BLaER1 treated with 17β-estradiol and CSF1 and Interleukin-3, amounts not matched to agents 10 nM and 100 nM (cell line): ENCODE data around the gene APCDD1.

ENCODE experiments used
- H3K27ac ChIP-seq, 11 experiments: shearing (Covaris generic); formaldehyde crosslinking; 2 replicates each; pipeline ENCODE4 v1.8.1; 2022
- H3K27me3 ChIP-seq, 11 experiments: shearing (Covaris generic); formaldehyde crosslinking; 2 replicates each; pipeline ENCODE4 v1.8.1; 2022
- H3K36me3 ChIP-seq, 11 experiments: shearing (Covaris generic); formaldehyde crosslinking; 2 replicates each; pipeline ENCODE4 v1.8.1; 2022
- H3K4me1 ChIP-seq, 10 experiments: shearing (Covaris generic); formaldehyde crosslinking; 2 replicates each; pipeline ENCODE4 v1.8.1; 2022
- H3K4me2 ChIP-seq, 11 experiments: shearing (Covaris generic); formaldehyde crosslinking; 2 replicates each; pipeline ENCODE4 v1.8.1; 2022
- H3K4me3 ChIP-seq, 10 experiments: shearing (Covaris generic); formaldehyde crosslinking; 2 replicates each; pipeline ENCODE4 v1.8.1; 2022
- H3K9ac ChIP-seq, 11 experiments: shearing (Covaris generic); formaldehyde crosslinking; 2 replicates each; pipeline ENCODE4 v1.8.1; 2022
- H3K9me3 ChIP-seq, 11 experiments: shearing (Covaris generic); formaldehyde crosslinking; replicated peaks in 1 of 11; 2 replicates each; pipeline ENCODE4 v1.8.1; 2022
- H4K20me1 ChIP-seq, 11 experiments: shearing (Covaris generic); formaldehyde crosslinking; 2 replicates each; pipeline ENCODE4 v1.8.1; 2022
- Cebpa-rat ChIP-seq, 11 experiments: shearing (Covaris generic); IDR thresholded peaks; 2 replicates each; pipeline ENCODE4 v1.8.1; 2022

APCDD1 gene

GRCh38 chr18:10422731-10423130 is 31.7 kb upstream of the APCDD1 start:
- Histone ChIP-seq H3K27me3 (no peaks in the 10 kb centered on the region), H3K27ac (peak overlapping the region in 7 of 11 experiments; percentile 14 to 71 (median 48); a peak in 9 of 22 replicates), H3K9me3 (peaks cover 0 to 13% (median 6%) of the 10 kb centered on the region in 11 experiments; a peak in 8 of 22 replicates), H3K36me3 (no peaks in the 10 kb centered on the region), H3K9ac (peak overlapping the region in 2 of 11 experiments; percentile 6 to 40; a peak in 2 of 22 replicates), H3K4me1 (peaks cover 10 to 51% (median 44%) of the 10 kb centered on the region in 10 experiments), H4K20me1 (no peaks in the 10 kb centered on the region), H3K4me3 (no peak overlapping the region), H3K4me2 (peak overlapping the region in 8 of 11 experiments; percentile 49 to 73 (median 54); a peak in 16 of 22 replicates)
- TF ChIP-seq Cebpa-rat (IDR thresholded peaks at IDR 0.05): no peak

- no peak overlapping the region for H3K27ac ChIP-seq
- H4K20me1 ChIP-seq: no peaks in the 10 kb centered on the region
- H3K4me3 ChIP-seq: no peak overlapping the region
- TF ChIP-seq Cebpa-rat (IDR thresholded peaks at IDR 0.05): no peak
- H3K36me3 ChIP-seq: no peaks in the 10 kb centered on the region
- peak overlapping the region in 2 of 11 experiments; percentile 3 to 5; a peak in 1 of 22 replicates for H3K9ac ChIP-seq
- H3K4me2 ChIP-seq: peak overlapping the region; percentile 30 to 76 (median 62)
- peaks cover 0 to 12% (median 6%) of the 10 kb centered on the region in 11 experiments; a peak in 8 of 22 replicates for H3K9me3 ChIP-seq
- H3K27me3 ChIP-seq: no peaks in the 10 kb centered on the region
- H3K4me1 ChIP-seq: peaks cover 10 to 51% (median 44%) of the 10 kb centered on the region in 10 experiments
Observed at GRCh38 chr18:10424585-10425307, 29.7 kb upstream of the APCDD1 start.

- Histone ChIP-seq H3K4me3 (no peak overlapping the region), H3K27me3 (no peaks in the 10 kb centered on the region), H3K9ac (no peak overlapping the region), H3K27ac (no peak overlapping the region), H3K4me2 (no peak overlapping the region), H4K20me1 (no peaks in the 10 kb centered on the region), H3K9me3 (no peaks in the 10 kb centered on the region), H3K36me3 (no peaks in the 10 kb centered on the region), H3K4me1 (no peaks in the 10 kb centered on the region)
- TF ChIP-seq Cebpa-rat (IDR thresholded peaks at IDR 0.05): no peak
Observed at GRCh38 chr18:10430677-10431076, 23.8 kb upstream of the APCDD1 start.

- Histone ChIP-seq H3K9ac (no peak overlapping the region), H3K4me1 (no peaks in the 10 kb centered on the region), H3K27me3 (no peaks in the 10 kb centered on the region), H4K20me1 (no peaks in the 10 kb centered on the region), H3K4me3 (no peak overlapping the region), H3K4me2 (no peak overlapping the region), H3K27ac (no peak overlapping the region), H3K9me3 (no peaks in the 10 kb centered on the region), H3K36me3 (no peaks in the 10 kb centered on the region)
- no peak for TF ChIP-seq Cebpa-rat (IDR thresholded peaks at IDR 0.05)
Observed at GRCh38 chr18:10431680-10432079, 22.8 kb upstream of the APCDD1 start.

GRCh38 chr18:10432781-10433180 is 21.7 kb upstream of the APCDD1 start:
- H3K9me3 ChIP-seq: no peaks in the 10 kb centered on the region
- H3K27ac ChIP-seq: no peak overlapping the region
- H3K4me3 ChIP-seq: no peak overlapping the region
- no peaks in the 10 kb centered on the region for H3K36me3 ChIP-seq
- no peak overlapping the region for H3K4me2 ChIP-seq
- TF ChIP-seq Cebpa-rat (IDR thresholded peaks at IDR 0.05): no peak
- H3K9ac ChIP-seq: no peak overlapping the region
- no peaks in the 10 kb centered on the region for H3K27me3 ChIP-seq
- peaks cover 0 to 3% (median 2%) of the 10 kb centered on the region in 10 experiments; a peak in 12 of 20 replicates for H3K4me1 ChIP-seq
- H4K20me1 ChIP-seq: no peaks in the 10 kb centered on the region

GRCh38 chr18:10436160-10436559 is 18.3 kb upstream of the APCDD1 start:
- no peak overlapping the region for H3K4me3 ChIP-seq
- H3K27ac ChIP-seq: no peak overlapping the region
- no peak overlapping the region for H3K9ac ChIP-seq
- TF ChIP-seq Cebpa-rat (IDR thresholded peaks at IDR 0.05): no peak
- H3K27me3 ChIP-seq: no peaks in the 10 kb centered on the region
- no peaks in the 10 kb centered on the region for H4K20me1 ChIP-seq
- no peak overlapping the region for H3K4me2 ChIP-seq
- H3K9me3 ChIP-seq: no peaks in the 10 kb centered on the region
- H3K4me1 ChIP-seq: peaks cover 4 to 33% (median 18%) of the 10 kb centered on the region in 10 experiments; a peak in 15 of 20 replicates
- no peaks in the 10 kb centered on the region for H3K36me3 ChIP-seq

- no peak overlapping the region for H3K9ac ChIP-seq
- H3K9me3 ChIP-seq: no peaks in the 10 kb centered on the region
- no peak for TF ChIP-seq Cebpa-rat (IDR thresholded peaks at IDR 0.05)
- H3K27ac ChIP-seq: no peak overlapping the region
- H3K27me3 ChIP-seq: no peaks in the 10 kb centered on the region
- no peak overlapping the region for H3K4me3 ChIP-seq
- no peaks in the 10 kb centered on the region for H3K36me3 ChIP-seq
- peaks cover 4 to 46% (median 28%) of the 10 kb centered on the region in 10 experiments; a peak in 16 of 20 replicates for H3K4me1 ChIP-seq
- H4K20me1 ChIP-seq: no peaks in the 10 kb centered on the region
- peak overlapping the region in 8 of 11 experiments; percentile 25 to 57 (median 50); a peak in 15 of 22 replicates for H3K4me2 ChIP-seq
Observed at GRCh38 chr18:10437837-10438236, 16.6 kb upstream of the APCDD1 start.

GRCh38 chr18:10439898-10440297 is 14.5 kb upstream of the APCDD1 start:
- TF ChIP-seq Cebpa-rat (IDR thresholded peaks at IDR 0.05): no peak
- H3K36me3 ChIP-seq: no peaks in the 10 kb centered on the region
- H3K4me1 ChIP-seq: peaks cover 4 to 46% (median 28%) of the 10 kb centered on the region in 10 experiments; a peak in 16 of 20 replicates

GRCh38 chr18:10440884-10441283 is 13.6 kb upstream of the APCDD1 start:
- Histone ChIP-seq H3K4me2 (peak overlapping the region in 8 of 11 experiments; percentile 2 to 47 (median 33); a peak in 10 of 22 replicates), H3K27ac (no peak overlapping the region)
- TF ChIP-seq Cebpa-rat (IDR thresholded peaks at IDR 0.05): no peak

More at GRCh38 chr18:10439898-10440297, 14.5 kb upstream of the APCDD1 start:
- peak overlapping the region in 1 of 11 experiments; percentile 11; a peak in 1 of 22 replicates for H3K4me2 ChIP-seq
- no peak overlapping the region for H3K4me3 ChIP-seq
- no peaks in the 10 kb centered on the region for H3K9me3 ChIP-seq
- no peak overlapping the region for H3K27ac ChIP-seq
- H3K27me3 ChIP-seq: no peaks in the 10 kb centered on the region
- no peak overlapping the region for H3K9ac ChIP-seq
- H4K20me1 ChIP-seq: no peaks in the 10 kb centered on the region

More at GRCh38 chr18:10440884-10441283, 13.6 kb upstream of the APCDD1 start:
- no peak overlapping the region for H3K9ac ChIP-seq
- no peaks in the 10 kb centered on the region for H3K9me3 ChIP-seq
- H4K20me1 ChIP-seq: no peaks in the 10 kb centered on the region
- H3K4me3 ChIP-seq: no peak overlapping the region
- H3K36me3 ChIP-seq: no peaks in the 10 kb centered on the region
- H3K4me1 ChIP-seq: peaks cover 4 to 54% (median 28%) of the 10 kb centered on the region in 10 experiments; a peak in 16 of 20 replicates
- H3K27me3 ChIP-seq: no peaks in the 10 kb centered on the region
